Subcutaneous abdominal adipose tissue (tissue), 5 donors: ENCODE measurements around the gene SSTR1.

ENCODE experiments used
- H3K27ac ChIP-seq: one replicate; pipeline ENCODE4 v1.7.0; 2013; ENCODE audit warnings: low read depth, mild to moderate bottlenecking, inconsistent platforms, low read length, moderate library complexity
- H3K27me3 ChIP-seq, 5 donors: one replicate each; pipeline ENCODE4 v1.7.0; 2013; ENCODE audit warnings: low read length in 5 of 5, inconsistent platforms in 1 of 5; ENCODE audit not compliant: control insufficient read depth in 5 of 5, insufficient read depth in 4 of 5
- H3K36me3 ChIP-seq, 5 donors: one replicate each; pipeline ENCODE4 v1.7.0; 2013; ENCODE audit warnings: low read length in 5 of 5; ENCODE audit not compliant: control insufficient read depth in 5 of 5, insufficient read depth in 5 of 5
- H3K4me1 ChIP-seq, 5 donors: one replicate each; pipeline ENCODE4 v1.7.0; 2013; ENCODE audit warnings: low read length in 5 of 5, mild to moderate bottlenecking in 3 of 5, moderate library complexity in 1 of 5; ENCODE audit not compliant: control insufficient read depth in 5 of 5, insufficient read depth in 5 of 5
- H3K4me3 ChIP-seq, 5 donors: one replicate each; pipeline ENCODE4 v1.7.0; 2013; ENCODE audit warnings: low read length in 5 of 5, low read depth in 1 of 5
- H3K9ac ChIP-seq, 5 donors: one replicate each; pipeline ENCODE4 v1.7.0; 2013; ENCODE audit warnings: low read length in 5 of 5, mild to moderate bottlenecking in 4 of 5, moderate library complexity in 3 of 5
- H3K9me3 ChIP-seq, 5 donors: one replicate each; pipeline ENCODE4 v1.7.0; 2013; ENCODE audit warnings: low read length in 5 of 5; ENCODE audit not compliant: control insufficient read depth in 5 of 5
- donor health status: healthy.
- donor health status: healthy.
- donor health status: healthy.
- donor health status: healthy.
- donor health status: healthy.

Gene SSTR1

DNA sequence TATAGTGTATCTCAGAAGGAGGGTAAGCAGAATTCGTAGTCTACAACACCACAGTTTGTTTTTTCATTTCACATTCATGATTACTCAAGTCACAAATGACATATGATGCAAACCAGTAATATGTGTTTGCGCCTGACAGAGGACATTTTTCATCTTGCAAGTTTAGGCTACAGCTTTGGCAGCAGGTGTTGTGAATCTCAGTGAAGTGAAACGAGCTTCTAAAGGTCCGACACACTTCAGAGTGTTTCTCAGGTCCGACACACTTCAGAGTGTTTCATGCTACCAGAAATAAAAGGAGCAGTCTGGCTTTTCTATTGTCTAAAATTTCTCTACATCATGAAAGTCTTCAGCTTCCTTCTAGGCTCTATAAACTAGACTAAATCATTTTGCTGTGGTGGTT is 25.5 kb downstream of the SSTR1 start:
- H3K4me3 ChIP-seq: no peak overlapping the region
- no peaks in the 10 kb centered on the region for H3K36me3 ChIP-seq
- H3K4me1 ChIP-seq: no peaks in the 10 kb centered on the region
- H3K9ac ChIP-seq: no peak overlapping the region
- H3K27me3 ChIP-seq: no peaks in the 10 kb centered on the region
- no peak overlapping the region for H3K27ac ChIP-seq
- H3K9me3 ChIP-seq: no peaks in the 10 kb centered on the region

DNA sequence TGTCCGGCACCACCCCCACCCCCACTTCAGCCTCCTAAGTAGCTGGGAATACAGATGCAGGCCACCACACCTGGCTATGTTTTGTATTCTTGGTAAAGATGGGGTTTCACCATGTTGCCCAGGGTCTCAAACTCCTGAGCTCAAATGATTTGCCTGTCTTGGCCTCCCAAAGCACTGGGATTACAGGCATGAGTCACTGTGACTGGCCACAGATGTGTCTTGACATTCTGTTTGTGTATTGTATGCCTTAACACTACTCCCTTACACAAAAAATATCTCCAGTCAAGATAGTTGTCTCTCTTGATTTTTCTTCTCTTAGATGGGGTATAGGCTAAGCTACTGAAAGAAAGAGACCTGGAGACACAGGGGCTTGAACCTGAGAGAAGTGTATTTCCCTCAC is 30.6 kb downstream of the SSTR1 start:
- Histone ChIP-seq H3K27me3 (no peaks in the 10 kb centered on the region), H3K9me3 (no peaks in the 10 kb centered on the region), H3K27ac (no peak overlapping the region), H3K4me3 (no peak overlapping the region), H3K36me3 (no peaks in the 10 kb centered on the region), H3K4me1 (no peaks in the 10 kb centered on the region), H3K9ac (no peak overlapping the region)

DNA sequence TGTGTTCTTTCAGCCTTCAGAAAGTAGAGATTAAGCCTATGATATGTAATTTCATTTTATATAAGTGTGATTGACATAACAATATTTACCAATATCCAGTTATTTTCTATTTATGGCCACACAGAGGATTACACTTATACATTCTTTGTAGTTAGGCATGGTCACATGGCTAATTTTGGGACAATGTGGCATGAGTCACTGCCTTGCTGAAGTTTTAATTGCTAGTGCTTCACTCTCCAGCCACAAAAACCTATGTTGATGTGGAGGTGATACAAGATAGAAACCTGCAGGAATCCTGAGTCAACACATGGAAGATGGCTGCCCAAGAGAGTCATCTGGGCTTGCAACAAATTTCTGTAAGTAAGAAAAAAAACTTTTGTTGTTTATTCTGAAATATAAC is 31.2 kb downstream of the SSTR1 start:
- H3K27me3 ChIP-seq: no peaks in the 10 kb centered on the region
- H3K36me3 ChIP-seq: no peaks in the 10 kb centered on the region
- no peaks in the 10 kb centered on the region for H3K9me3 ChIP-seq
- H3K27ac ChIP-seq: no peak overlapping the region
- H3K4me1 ChIP-seq: no peaks in the 10 kb centered on the region
- H3K9ac ChIP-seq: no peak overlapping the region
- no peak overlapping the region for H3K4me3 ChIP-seq

DNA sequence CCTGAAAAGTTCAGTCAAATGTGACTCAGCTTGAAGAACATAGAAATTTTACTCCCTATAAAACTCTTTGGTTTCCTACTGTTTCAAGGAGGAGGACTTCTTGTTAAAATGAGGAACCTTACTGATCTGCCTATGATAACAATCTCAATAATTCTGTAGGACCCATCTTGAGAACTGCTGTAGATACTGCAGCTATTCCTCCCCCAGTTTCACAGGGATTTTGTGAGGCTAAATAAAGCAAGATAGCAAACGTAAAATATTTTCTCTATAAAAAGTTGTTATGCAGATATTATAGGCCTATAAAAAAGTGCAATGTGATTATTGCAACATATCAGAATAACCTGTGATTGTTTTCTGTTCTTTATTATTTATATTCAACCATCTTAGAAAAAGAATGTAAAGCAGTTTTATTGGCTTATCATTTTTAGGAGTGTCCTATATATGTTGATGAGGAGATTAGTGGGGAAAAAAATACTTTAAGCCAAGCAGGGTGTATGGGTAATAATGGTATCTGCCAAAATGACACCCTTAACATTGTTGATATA is 36.1 kb downstream of the SSTR1 start:
- Histone ChIP-seq H3K9me3 (no peaks in the 10 kb centered on the region), H3K9ac (no peak overlapping the region), H3K36me3 (no peaks in the 10 kb centered on the region), H3K4me1 (peaks cover 0 to 11% (median 0%) of the 10 kb centered on the region in 5 donors), H3K4me3 (no peak overlapping the region), H3K27me3 (no peaks in the 10 kb centered on the region), H3K27ac (no peak overlapping the region)

DNA sequence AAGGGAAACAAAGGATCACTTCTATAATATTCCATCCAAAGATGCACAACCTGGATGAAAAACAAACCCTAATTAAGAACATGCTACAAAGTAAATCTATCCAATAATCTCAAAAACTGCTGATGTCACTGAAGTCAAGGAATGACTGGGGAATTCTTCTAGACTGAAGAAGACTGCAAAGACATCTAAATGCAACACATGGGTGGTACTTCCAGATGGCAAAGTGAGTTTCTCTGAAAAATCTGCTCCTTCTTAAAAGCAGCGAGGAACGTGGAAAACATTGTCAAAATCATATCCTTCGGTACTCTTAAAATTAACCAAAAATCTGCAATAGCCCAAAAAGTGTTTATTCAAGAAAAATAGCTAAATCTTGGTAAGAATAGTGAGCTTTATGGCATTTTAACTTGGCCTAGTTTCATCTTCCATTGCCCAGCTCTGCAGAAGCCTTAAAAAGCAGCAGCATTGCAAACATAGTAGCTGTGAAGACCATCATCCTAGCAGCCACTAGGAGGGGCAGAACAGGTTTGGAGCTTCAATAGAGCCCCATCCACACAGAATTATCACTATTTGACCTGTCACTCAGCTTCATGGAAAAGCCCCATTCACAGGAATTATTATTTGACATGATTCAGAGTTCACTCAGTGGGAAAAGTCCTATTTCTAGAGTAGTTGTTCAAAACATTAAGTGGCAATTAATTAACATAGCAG is 40.8 kb downstream of the SSTR1 start:
- Histone ChIP-seq H3K27me3 (no peaks in the 10 kb centered on the region), H3K36me3 (no peaks in the 10 kb centered on the region), H3K9me3 (no peaks in the 10 kb centered on the region), H3K4me3 (peak overlapping the region in 1 of 5 donors; percentile 29), H3K9ac (no peak overlapping the region), H3K27ac (no peak overlapping the region), H3K4me1 (peaks cover 0 to 19% (median 0%) of the 10 kb centered on the region in 5 donors)

DNA sequence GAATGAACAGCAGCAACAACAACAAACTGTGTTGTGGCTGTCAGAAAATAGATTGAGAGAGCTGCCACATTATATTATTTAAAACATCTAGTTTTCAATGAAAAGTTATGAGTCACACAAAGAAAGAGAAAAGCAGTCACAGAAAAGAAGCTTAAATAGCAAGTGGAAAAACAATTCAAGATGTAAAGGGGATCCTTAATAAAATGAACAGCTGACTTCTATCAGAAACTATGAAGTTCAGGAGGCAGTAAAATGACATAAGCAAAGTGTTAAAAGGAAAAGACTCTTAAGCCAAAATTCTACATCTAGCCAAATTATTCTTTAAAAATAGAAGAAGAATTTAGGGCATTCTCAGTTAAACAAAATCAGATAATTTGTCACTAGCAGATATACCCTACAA is 42.6 kb downstream of the SSTR1 start:
- Histone ChIP-seq H3K9ac (peak overlapping the region in 2 of 5 donors; percentile 17 to 26), H3K9me3 (no peaks in the 10 kb centered on the region), H3K4me3 (peak overlapping the region in 3 of 5 donors; percentile 29 to 90 (median 43)), H3K27me3 (peaks cover 4 to 10% (median 9%) of the 10 kb centered on the region in 5 donors), H3K4me1 (peaks cover 0 to 27% (median 2%) of the 10 kb centered on the region in 5 donors), H3K27ac (peak overlapping the region; percentile 57), H3K36me3 (no peaks in the 10 kb centered on the region)

DNA sequence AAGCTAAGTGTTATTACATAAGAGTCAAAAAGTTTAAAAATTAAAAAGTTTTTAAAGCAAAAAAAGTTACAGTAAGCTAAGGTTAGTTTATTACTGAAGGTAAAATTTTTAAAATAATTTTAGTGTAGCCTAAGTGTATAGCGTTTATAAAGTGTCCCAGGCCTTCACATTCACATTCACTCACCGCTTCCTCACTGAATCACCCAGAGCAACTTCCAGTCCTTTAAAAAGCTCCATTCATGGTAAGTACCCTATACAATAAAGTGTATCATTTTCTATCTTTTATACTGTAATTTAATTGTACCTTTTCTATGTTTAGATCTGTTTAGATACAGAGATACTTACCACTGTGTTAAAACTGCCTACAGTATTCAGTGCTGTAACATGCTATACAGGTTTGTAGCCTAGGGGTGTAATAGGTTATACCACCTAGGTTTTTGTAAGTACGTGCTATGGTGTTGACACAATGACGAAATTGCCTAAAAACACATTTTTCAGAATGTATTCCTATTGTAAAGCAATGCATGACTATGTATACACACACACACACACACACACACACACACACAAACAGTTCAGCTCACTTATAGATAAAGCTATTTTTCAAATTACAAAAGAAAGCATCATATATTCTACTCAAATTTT is 44.5 kb downstream of the SSTR1 start:
- peak overlapping the region; percentile 64 for H3K27ac ChIP-seq
- peaks cover 7 to 17% (median 12%) of the 10 kb centered on the region in 5 donors for H3K27me3 ChIP-seq
- peaks cover 0 to 35% (median 12%) of the 10 kb centered on the region in 5 donors for H3K4me1 ChIP-seq
- H3K4me3 ChIP-seq: peak overlapping the region in 4 of 5 donors; percentile 5 to 90 (median 57)
- H3K9me3 ChIP-seq: no peaks in the 10 kb centered on the region
- peak overlapping the region in 3 of 5 donors; percentile 34 to 64 (median 59) for H3K9ac ChIP-seq
- H3K36me3 ChIP-seq: no peaks in the 10 kb centered on the region

DNA sequence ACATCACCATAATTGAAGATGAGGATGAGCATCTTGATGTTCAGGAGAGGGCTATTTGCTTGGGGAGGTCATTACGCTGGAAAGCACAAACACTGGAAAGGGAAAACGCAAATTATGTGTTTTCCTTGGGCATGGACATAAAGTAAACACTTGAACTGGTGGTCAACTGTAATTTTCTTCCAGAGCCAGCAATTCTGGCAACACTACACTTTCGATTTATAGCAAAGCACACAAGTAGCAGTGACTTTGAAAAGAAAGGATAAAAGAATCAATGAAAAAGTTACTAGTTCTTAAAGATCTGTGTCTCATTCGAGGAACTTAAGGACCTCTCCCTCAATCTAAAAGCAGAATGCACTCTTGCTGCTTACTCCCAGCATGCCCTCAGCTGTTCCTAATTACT is 46.0 kb downstream of the SSTR1 start:
- H3K4me1 ChIP-seq: peaks cover 0 to 27% (median 16%) of the 10 kb centered on the region in 5 donors
- H3K27ac ChIP-seq: peak overlapping the region; percentile 71
- no peaks in the 10 kb centered on the region for H3K9me3 ChIP-seq
- H3K9ac ChIP-seq: peak overlapping the region in 2 of 5 donors; percentile 34 to 85
- H3K27me3 ChIP-seq: peaks cover 7 to 17% (median 12%) of the 10 kb centered on the region in 5 donors
- H3K36me3 ChIP-seq: no peaks in the 10 kb centered on the region
- H3K4me3 ChIP-seq: peak overlapping the region in 4 of 5 donors; percentile 39 to 90 (median 76)

DNA sequence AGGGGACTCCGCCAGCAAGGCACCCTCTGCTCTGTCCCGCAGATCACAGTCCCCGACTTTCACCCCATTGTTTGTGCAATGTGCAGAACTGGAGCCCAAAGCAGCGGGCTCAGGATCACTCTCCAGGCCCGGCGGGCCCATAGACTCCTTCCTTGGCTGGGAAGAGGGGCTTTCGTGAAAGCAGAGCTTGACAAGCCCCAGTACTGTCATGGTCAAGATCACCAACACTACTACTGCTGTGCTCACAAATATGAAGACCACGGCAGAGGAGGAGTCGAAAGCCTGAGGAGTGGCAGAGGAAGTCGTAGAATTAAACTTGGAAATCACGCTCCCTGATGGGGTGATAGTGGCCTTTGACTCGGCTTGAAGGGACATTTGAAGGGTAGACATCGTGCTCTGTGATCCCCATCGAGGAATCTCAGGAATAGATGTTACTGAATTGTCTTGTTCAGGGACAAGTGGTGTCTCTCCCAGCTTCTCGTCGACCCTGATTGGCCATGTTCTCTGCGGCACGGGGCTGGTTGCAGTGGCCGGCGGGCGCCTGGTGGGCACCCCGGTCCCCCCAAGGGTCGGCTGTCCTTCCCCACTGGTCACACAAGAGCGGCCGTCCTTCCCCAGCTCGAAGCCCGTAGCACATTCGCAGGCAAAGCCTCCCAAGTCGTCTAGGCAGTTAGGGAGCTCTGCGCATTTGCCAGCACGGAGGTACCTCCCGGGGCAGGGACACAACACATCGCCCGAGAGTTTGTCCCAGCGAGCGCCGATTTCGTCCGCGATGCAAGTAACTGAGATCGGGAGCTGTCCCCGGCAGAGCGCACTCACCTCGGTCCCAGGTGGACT is 47.1 kb downstream of the SSTR1 start:
- H3K27ac ChIP-seq: peak overlapping the region; percentile 71
- peaks cover 7 to 20% (median 12%) of the 10 kb centered on the region in 5 donors for H3K27me3 ChIP-seq
- no peaks in the 10 kb centered on the region for H3K36me3 ChIP-seq
- peaks cover 0 to 21% (median 16%) of the 10 kb centered on the region in 5 donors for H3K4me1 ChIP-seq
- peak overlapping the region; percentile 52 to 90 (median 75) for H3K4me3 ChIP-seq
- peaks cover 0 to 3% (median 0%) of the 10 kb centered on the region in 5 donors for H3K9me3 ChIP-seq
- peak overlapping the region in 4 of 5 donors; percentile 0 to 85 (median 44) for H3K9ac ChIP-seq
